GM19395 (cell line): ENCODE results near the gene RBL2.

Source experiments
- ATAC-seq: cut with Tn5 transposase; IDR thresholded peaks from one replicate; pipeline ENCODE4 v1.9.1; 2021; ENCODE audit warnings: mild to moderate bottlenecking, moderate library complexity; ENCODE audit not compliant: unreplicated experiment

Gene RBL2

DNA sequence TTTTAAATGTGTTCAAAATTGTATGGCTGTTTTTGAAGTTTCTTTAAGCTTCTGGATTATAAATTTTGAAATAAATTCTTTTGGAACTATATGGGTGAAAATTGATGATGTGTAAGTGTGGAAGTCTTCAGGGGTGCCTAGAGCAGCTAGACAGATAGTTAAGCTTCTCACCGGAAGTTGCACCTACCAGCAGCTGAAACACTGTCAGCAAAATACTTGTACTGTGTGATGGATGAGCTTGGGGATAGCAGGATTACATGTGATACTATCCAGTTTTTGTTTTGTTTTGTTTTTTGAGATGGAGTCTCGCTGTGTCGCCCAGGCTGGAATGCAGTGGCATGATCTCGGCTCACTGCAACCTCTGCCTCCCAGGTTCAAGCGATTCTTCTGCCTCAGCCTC lies 19.7 kb downstream of the RBL2 start:
- ATAC-seq = no peak

DNA sequence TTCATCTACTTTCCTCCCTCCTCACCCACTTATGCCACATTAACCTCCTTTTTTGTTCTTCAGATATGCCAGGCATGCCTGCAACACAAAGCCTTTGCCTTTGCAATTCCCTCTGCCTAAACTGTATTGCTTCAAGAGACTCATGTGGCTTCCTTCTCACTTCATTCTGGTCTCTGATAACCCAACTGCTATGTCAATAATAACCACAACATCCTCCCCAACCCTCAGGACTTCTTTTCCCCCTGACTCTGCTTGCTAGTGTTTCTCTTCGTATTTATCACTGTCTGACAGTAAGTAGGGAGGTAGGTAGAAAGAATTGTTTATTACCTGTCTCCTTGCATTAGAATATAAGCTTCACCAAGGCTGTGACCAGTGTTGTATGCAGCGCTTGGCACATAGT lies 22.4 kb downstream of the RBL2 start:
- no peak for ATAC-seq

DNA sequence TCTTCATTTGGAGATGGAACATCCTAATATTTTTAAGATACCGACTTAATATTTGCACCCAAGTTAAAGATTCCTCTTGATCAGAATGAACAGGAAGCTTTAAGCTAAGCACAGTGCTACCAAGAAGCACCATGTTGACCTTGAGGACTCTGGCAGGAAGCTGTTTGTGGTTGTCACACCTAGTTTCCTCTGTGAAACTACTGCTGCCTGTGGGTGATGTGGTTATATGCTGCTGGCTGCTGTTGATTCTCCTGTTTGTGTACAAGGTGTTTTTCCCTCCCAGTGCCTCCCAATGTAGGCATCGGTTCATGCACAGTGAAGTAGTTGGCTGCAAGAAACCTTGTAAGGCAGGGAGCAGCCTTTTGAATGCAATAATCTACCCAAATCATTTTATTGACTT lies 23.4 kb downstream of the RBL2 start:
- ATAC-seq = peak; percentile 100

DNA sequence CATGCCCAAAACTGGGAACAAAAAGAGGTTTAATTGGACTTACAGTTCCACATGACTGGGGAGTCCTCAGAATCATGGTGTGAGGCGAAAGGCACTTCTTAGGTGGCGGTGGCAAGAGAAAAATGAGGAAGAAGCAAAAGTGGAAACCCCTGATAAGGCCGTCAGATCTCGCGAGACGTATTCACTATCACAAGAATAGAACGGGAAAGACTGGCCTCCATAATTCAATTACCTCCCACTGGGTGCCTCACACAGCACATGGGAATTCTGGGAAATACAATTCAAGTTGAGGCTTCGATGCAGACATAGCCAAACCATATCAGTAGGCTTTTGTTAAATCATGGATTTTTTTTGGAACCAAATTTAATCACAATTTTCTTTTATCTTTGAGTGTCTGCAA lies 24.4 kb downstream of the RBL2 start:
- ATAC-seq = no peak

DNA sequence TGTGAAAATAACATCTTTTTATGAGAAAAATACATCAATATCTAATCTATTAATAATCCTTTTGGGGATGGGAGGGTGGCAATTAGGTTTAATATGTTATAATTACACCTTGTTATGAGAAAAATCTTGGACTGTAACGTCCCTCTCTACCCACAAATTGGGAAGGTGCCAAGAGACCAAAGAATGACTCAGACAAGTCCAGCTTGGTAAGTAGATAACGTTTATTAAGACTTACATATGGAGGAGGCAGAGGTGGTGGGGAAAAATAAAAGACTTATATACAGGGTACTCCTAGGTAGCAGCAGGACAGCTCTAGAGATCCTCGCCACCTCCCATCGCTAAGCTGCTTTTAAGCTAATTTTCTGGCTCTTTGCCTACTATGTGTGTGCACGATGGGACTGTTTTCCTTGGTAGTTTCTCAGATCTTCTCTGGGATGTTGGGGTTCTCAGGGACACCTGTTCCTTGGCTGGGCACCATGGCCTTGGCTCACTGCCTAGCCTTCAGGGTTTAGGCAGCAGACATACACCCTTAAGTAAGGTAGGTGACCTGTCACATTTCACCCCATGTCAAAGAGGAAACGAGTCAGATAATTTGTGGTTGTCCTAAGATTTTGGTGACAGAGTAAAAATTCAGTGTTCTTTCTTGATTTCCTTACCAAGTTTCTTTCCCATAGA lies 31.5 kb downstream of the RBL2 start:
- ATAC-seq = no peak

DNA sequence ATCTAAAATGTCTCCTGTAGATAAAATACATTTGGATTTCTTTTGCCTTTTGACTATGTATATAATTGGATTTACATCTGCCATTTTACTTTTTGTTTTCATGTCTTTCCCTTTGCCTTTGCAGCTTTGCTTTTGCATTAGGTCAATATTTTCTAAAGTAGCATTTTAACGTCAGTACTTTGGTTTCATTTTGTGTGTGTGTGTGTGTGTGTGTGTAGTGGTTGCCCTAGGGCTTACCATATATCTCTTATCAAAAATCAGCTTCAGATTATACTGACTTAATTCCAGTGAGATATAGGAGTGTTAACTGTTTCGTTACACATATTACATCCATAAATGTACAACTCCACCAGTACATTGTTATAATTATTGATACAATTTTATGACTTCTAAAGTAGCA lies 42.6 kb downstream of the RBL2 start:
- ATAC-seq = no peak

DNA sequence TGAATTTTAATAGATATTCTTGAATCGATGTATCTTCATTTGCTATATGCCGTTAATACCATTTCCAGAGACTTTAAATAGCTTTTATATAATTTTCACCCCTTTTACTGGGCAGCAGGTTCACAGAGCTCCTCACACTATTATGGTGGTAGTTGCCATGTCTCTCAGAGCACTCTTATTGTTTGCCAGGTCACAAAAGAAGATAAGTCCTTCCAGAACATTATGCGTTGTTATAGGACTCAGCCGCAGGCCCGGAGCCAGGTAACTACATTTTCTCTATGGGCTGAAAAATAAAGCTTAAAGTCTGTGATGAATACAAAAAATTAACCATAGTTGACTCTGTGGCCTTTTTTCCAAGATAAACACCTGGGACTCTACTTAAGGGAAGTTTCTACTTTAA lies 44.7 kb downstream of the RBL2 start:
- no peak for ATAC-seq

DNA sequence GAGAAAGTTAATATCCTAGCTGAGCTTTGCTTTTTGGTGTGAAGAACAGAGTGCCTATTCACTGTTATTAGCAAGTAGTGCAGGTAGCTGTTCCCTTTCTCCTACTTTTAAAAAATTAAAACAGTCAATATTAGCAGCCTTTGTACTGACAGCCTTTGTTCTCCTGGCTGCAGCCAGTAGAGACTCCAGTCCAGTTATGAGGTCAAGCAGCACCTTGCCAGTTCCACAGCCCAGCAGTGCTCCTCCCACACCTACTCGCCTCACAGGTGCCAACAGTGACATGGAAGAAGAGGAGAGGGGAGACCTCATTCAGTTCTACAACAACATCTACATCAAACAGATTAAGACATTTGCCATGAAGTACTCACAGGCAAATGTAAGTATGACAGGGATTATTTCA lies 46.1 kb downstream of the RBL2 start:
- ATAC-seq = no peak

DNA sequence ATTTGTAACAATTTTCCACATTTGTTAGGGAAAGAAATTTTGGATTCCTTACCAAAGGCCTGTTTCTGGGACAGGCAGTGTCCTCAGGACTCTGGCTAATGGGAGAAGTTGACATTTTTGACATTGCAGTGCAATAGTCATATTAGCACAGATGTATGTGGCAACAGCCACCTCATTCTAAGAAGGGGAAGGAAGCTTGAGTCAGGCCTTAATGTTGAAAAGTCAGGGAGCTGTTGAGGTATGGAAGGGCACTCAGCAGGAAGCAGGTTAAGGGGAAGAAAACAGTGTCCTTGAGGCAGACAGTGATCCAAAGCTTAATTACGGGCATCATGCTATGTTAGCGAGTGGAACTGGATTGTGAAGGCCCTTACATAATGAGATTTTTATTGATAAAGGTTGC lies 47.9 kb downstream of the RBL2 start:
- ATAC-seq = no peak

DNA sequence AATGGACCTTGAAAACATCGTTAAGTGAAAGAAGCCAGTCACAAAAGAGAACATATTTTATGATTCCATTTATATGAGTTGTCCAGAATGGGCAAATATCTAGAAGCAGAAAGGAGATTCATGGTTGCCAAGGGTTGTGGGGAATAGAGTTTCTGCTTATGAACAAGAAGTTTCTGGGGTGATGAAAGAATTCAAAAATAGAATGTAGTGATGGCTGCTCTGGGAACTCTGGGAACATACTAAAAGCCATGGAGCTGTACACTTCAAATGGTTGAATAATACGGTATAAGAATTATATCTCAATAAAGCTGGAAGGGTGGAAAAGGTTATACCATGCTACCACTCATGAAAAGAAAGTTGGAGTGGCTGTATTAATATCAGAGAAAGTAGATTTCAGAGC lies 50.3 kb downstream of the RBL2 start:
- no peak for ATAC-seq

DNA sequence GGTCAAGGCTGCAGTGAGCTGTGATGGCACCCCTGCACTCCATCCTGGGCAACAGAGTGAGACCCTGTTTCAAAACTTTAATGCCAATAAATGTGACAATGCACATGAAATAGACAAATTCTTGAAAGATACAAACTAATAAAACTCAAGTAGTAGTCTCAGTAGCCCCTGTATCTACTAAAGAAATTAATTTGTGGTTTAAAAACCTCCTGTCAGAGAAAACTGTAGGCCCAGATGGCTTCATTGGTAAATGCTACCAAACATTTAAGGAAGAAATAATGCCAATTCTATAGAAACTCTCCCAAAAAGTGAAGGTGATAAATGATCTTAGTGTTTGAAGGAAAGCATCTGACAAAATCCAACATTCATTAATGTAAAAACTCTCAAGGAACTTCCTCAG lies 52.0 kb downstream of the RBL2 start:
- no peak for ATAC-seq

DNA sequence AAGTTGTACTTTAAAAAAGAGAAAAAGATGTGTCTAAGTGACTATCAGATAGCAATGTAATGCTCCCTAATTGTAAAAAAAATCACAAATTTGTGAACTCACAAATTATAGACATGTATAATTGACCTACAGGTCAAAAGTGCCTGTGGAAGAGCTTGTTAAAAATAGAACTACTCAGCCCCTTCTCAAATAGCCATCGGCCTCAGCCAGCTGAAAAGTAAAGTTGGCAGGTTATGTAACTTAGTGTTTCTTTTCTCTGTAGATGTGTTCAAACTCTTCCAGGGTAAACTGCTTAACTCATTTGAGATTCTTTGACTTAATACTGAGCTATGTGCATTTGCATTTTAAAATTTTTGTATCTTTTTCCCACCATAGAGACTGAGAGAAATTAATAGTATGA lies 55.5 kb downstream of the RBL2 start:
- no peak for ATAC-seq

DNA sequence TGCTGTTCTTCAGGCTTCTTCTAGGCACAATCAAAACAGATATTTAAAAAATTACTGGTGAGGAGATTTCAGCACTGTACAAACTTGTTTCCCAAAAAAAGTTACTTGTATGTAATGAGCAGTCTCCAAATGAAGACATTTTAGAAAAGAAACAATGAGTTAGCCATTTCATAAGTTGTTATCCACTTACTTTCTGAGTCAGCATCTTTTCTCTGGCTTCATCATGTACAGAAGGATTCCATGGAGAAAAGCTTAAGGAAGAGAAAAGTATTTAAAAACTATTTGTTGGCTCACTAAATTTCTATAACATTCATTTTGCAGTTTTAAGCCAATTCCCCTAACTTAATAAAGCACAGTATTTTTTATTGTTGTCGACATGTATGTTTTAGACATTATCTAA lies 58.2 kb downstream of the RBL2 start:
- no peak for ATAC-seq

DNA sequence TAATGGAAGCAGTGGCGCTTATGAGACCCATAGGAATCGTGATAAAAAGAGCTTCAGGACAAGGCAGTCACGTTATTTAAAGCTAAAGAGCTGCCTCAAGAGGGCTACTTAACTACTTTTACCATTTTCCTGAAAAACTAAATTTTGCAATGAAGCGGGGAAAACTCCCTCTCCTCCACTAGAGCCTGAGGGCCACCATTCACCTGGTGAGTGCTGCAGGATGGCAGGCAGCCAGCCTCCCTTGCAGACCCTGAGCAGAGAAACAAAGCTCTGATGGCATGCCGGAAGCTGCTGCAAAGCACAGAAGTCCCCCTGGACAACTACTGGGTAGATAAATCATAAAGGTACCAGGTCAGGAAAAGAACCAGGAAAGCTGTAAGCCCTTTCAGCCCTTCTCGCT lies 60.4 kb downstream of the RBL2 start:
- no peak for ATAC-seq

DNA sequence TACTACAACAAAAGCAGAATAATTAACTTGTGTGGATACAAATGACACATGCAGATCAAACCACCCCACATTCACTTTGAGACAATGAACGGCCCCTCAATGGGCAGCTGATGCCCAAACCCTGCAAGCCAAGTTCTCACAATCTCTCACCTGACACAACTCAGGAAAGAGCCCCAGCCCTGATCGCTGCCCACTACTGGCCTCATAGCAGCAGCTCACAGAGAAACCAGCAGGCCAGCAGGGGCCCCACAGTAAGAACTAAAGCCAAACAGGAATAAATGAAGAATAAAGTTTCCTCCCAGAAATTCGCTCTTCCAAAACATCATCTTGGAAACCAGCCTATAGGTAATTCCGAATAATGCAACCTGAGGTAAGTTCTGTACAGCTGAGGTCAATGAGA lies 61.1 kb downstream of the RBL2 start:
- ATAC-seq = no peak

DNA sequence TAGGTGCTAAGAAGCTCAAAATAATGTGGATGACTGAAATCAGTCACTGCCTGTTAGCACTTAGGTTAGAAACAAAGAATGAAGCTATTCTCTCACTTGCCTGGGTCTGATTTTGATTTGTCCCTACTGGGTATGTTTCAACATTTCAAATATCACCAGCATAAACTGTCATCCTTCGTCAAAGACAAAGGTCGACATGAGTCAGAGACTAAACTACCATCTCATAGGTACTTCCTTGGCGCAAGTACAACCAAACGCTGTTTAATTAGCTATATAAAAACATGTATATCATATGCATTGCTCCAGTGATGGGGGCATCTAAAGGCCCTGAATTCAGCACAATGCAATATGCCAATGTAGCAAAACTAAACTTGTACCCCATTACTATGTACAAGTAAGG lies 64.7 kb downstream of the RBL2 start:
- no peak for ATAC-seq

DNA sequence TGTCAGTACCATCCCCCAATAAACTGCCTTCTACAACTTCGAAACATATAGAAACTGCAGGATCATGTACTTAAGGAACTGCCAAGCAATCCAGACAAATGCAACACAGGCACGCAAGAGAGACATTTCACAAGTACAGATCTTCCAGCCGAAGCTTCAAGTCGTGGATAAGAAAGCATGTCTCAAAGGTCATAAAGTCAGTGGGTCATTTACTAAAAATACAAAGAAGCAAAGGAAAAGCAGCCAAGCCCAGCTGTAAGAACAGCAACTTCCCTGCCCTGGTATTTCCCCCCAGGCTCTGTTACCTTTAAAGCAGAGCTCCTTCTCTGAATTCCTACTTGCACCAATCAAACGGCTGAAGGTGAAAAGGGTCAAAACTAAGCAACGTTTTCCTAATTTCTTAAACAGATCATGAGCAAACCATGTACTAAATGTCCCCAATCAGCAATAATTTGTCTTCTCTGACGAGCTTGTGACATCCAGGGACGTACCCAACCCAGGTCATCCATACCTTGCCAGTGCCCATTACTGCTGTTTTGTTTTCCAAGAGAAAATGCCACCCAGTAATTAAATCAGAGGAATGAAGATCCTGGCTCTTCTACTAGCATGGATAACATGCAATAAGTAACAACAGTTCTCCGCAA lies 67.1 kb downstream of the RBL2 start:
- ATAC-seq = no peak

DNA sequence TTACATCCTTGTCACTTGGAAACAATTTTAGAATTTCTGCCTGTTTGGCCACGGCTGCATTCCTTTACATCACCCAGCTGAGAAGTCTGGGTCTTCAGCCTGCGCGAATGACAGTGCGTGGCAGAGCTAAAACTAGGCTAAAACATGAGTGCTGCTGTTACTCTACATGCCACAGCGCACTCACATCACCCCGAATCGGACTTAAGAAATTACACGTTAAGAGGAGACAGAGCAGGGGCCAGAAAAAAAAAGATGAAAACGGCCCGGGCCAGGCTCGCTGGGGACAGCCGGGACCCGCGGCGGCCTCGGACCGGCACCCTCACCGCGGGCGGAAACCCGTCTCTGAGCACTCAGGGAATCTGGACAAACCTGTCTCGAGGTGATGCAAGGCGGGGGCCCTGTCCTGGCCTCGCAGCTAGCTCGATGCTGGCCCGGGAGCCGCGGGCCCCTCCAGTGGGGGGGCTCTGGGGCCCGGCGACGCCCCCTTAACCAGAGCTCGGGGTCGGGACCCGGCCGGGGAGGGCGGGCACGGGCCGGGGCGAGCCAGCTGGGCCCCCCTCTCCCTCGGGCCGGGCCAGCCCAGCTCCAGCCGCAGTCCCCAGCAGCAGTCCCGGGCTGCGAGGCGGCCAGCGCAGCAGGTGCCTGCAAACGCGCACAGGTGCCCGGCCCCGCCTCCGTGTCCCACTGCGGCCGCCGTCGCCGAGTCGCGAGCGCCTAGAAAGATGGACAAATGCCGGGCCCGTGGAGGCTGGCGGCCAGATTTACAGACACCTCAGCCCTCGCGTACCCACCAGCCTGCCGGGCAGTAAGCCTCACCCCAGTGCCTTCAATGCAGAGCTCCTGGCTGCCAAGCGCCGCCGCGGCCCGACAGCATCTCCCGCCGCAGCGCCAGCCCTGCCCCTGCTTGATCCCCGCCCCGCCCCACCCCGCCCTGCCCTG lies 68.3 kb downstream of the RBL2 start, which contains the start of gene AKTIP:
Gene AKTIP, minus strand, starts transcription at position 879 of the 939 bp plus-strand sequence. CDS start 2,950 bp downstream, outside the sequence.
- peak; percentile 46 for ATAC-seq

DNA sequence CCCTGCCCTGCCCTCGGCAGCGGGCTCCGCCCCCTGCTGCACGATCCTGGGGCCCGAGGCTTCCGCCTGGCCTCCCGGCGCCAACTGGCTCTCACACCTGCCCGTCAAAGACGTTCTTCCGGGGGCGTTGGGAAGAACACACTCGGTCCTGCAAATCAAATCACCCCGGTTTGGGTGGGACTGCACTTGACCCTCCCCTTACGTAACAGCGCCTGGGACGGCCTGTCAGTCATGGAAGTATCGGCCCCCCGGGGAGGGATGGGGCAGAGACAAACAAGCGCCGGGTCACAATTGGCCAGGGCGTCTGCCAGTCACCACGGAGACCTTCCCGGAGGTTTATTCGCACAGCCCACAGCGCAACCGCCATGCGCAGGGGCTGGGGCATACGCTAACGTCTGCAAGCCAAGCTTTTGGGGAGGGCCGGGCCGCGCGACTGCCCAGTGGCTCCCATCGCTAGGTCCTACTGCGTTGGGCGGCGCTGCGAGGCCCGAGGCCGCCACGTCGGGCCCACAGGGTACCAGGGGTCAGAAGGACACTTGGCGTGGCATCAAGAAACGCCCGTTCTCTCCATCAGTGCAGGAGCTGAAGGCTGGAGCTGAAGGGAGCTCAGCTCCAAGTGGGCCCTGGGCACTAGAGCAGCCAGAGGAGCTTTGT lies 69.1 kb downstream of the RBL2 start:
- peak; percentile 96 for ATAC-seq

DNA sequence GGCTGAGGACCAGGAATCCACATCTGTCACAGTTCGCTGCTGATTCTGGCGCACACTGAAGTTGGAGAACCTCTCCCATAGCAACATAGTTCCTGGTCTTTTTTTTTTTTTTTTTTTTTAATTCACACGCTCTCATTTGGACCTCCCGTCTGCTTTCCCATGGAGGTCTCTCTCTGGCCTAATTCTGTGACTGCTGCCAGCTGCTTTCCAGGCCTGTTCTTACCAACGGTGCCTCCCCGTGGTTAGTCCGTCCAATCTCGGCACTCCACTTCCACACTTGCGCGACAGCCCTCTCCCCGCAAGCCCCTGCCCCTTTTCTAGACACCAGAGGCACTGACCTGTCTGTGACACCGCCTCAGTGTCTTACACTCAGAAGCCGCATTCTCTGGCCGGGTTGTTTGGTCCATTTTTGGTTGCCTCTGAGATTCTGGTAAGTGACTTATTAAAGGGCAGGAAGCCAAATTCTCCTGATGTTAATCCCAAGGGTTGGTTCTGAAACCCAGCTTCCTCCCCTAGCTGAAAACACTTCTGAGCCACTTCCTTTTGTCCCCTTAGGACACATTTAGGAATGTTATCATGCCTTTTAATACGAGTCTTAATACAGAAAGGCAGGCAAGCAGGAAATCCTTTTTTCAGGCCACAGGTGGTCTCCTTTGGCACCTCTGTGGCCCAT lies 69.9 kb downstream of the RBL2 start:
- no peak for ATAC-seq

DNA sequence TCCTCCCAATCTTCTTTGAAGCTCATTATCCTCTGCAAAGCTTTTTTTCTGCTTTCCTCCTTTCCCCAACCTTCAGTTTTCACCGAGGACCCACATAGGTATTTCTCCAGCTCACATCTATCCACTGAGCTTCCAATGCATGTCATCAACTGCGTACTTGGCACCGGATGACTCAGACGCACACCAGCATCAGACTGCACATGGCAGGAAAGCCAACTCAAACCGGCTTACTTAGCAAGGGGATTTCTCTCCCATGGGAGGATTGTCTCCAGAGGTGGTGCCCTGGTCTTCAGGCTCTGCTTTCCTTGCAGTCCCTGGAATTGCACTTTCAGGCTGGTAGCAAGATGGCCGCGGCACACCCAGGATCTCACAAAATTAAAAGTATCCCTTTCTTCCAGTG lies 70.4 kb downstream of the RBL2 start:
- ATAC-seq = no peak
